Activated CD8-positive, alpha-beta T cell treated with anti-CD3 and anti-CD28 coated beads for 36 hours (primary cell): ENCODE results near the gene NEURL4. TPM values are rescaled to one million over a fixed set of nuclear protein-coding genes. Genes with fewer than 3 reads are reported as not detected.

Experiments used
- ATAC-seq: fragments of 200-7000 bp; cut with Tn5 transposase; one replicate; pipeline ENCODE4 v1.10.0; 2021; ENCODE audit warnings: mild to moderate bottlenecking, moderate library complexity
- CTCF ChIA-PET: fragments of 350-600 bp; sonication (Branson Sonifier 250); formaldehyde crosslinking; loops from one replicate; lab custom pipeline; 2021; ENCODE audit warnings: antibody characterized with exemption; lab: Charles Lee
- POLR2A ChIA-PET: fragments of 350-600 bp; sonication (Branson Sonifier 250); formaldehyde crosslinking; loops from one replicate; lab custom pipeline; 2021; ENCODE audit warnings: antibody characterized with exemption; lab: Charles Lee
- DNase-seq: peaks from one replicate; pipeline ENCODE4 v3.0.0-alpha.2; 2020
- H3K27ac Mint-ChIP-seq: one replicate; pipeline ENCODE4 v1.8.0; 2021; ENCODE audit warnings: mild to moderate bottlenecking, mixed read lengths
- H3K27me3 Mint-ChIP-seq: one replicate; pipeline ENCODE4 v1.8.0; 2021; ENCODE audit warnings: mixed read lengths
- H3K36me3 Mint-ChIP-seq: one replicate; pipeline ENCODE4 v1.8.0; 2021; ENCODE audit warnings: low read depth, mixed read lengths
- H3K4me1 Mint-ChIP-seq: one replicate; pipeline ENCODE4 v1.8.0; 2021; ENCODE audit warnings: low read depth, mixed read lengths
- H3K4me3 Mint-ChIP-seq: one replicate; pipeline ENCODE4 v1.8.0; 2021; ENCODE audit warnings: mild to moderate bottlenecking, moderate library complexity, mixed read lengths
- H3K9me3 Mint-ChIP-seq: one replicate; pipeline ENCODE4 v1.8.0; 2021; ENCODE audit warnings: mixed read lengths
- CTCF ChIP-seq: fragments of 200-600 bp; IDR thresholded peaks from one replicate; pipeline ENCODE4 v1.8.0; 2022; ENCODE audit warnings: antibody characterized with exemption, mild to moderate bottlenecking
- intact Hi-C: fragments of 100-400 bp; cut with micrococcal nuclease; formaldehyde crosslinking; loops from one replicate; pipeline ENCODE4 v1.10.0; 2022
- total RNA-seq, 2 experiments: library from RNA; stranded (reverse); gene quantifications; one replicate each; pipeline ENCODE4 v1.2.3, GENCODE V29; 2021

NEURL4 gene
- total RNA-seq, 2 experiments from 2014 or later, result 36.2 to 40.4 TPM

- no peak for TF ChIP-seq CTCF
- DNase-seq (no peak), ATAC-seq (no peak)
- Mint-ChIP-seq H3K27me3 (peaks cover 14% of the 10 kb centered on the region), H3K9me3 (no peaks in the 10 kb centered on the region), H3K27ac (no peak overlapping the region), H3K4me3 (no peak overlapping the region), H3K36me3 (no peaks in the 10 kb centered on the region), H3K4me1 (peaks cover 3% of the 10 kb centered on the region)
- intact Hi-C loops, result no loop called here
- ChIA-PET POLR2A (interaction anchor here (0.6 to 1.9 kb wide), 2 partner anchors 8 to 397 kb away, joined by 4 to 5 read pairs; partner anchors contain the start of gene SLC2A4), CTCF (no interaction called here)
Observed at GRCh38 chr17:7289256-7290032, 39.7 kb downstream of the NEURL4 start.

DNA sequence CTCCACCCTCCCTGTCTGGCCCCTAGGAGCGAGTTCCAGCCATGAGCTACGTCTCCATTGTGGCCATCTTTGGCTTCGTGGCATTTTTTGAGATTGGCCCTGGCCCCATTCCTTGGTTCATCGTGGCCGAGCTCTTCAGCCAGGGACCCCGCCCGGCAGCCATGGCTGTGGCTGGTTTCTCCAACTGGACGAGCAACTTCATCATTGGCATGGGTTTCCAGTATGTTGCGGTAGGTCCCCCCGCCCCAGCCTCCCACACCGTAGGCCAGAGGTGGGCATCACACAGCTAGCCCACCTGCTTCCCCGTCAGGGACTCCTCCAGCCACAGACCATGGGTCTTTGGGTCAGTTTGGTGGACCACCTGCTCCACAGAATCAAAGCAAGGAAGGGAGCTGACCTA is 43.5 kb downstream of the NEURL4 start:
- Mint-ChIP-seq H3K9me3 (no peaks in the 10 kb centered on the region), H3K36me3 (no peaks in the 10 kb centered on the region)

DNA sequence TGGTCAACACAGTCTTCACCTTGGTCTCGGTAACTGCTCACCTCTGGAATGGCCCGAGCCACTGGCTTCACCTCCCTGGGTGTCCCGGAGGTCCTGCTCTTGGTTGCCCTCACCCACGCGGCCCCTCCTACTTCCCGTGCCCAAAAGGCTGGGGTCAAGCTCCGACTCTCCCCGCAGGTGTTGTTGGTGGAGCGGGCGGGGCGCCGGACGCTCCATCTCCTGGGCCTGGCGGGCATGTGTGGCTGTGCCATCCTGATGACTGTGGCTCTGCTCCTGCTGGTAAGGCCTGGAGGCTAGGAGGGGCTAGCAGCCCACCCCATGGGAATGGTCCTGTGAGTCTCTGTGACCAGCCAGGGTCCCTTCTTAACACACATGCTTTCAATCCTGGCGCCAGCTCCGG is 44.2 kb downstream of the NEURL4 start:
- H3K27me3 Mint-ChIP-seq, result peaks cover 19% of the 10 kb centered on the region
- intact Hi-C loops, result no loop called here
- peaks cover 19% of the 10 kb centered on the region for H3K4me1 Mint-ChIP-seq
- ATAC-seq (no peak), DNase-seq (no peak)
- ChIA-PET POLR2A (interaction anchor here (1.3 to 1.9 kb wide), 2 partner anchors 12 to 28 kb away, joined by 5 to 11 read pairs; no protein-coding TSS in a partner anchor), CTCF (interaction anchor here (10.3 kb wide), 1 partner anchor 13 kb away, joined by 144 read pairs; no protein-coding TSS in a partner anchor)
- TF ChIP-seq CTCF, result no peak
- H3K27ac Mint-ChIP-seq, result no peak overlapping the region
- no peaks in the 10 kb centered on the region for H3K9me3 Mint-ChIP-seq
- no peak overlapping the region for H3K4me3 Mint-ChIP-seq
- H3K36me3 Mint-ChIP-seq, result no peaks in the 10 kb centered on the region

More for the DNA sequence above, 43.5 kb downstream of the NEURL4 start:
- no peak for TF ChIP-seq CTCF
- Mint-ChIP-seq H3K4me3 (no peak overlapping the region), H3K27me3 (peaks cover 19% of the 10 kb centered on the region), H3K4me1 (peaks cover 18% of the 10 kb centered on the region), H3K27ac (no peak overlapping the region)
- ChIA-PET POLR2A (interaction anchor here (0.5 to 1.9 kb wide), 2 partner anchors 11 to 29 kb away, joined by 3 to 11 read pairs; partner anchors contain the start of gene GPS2), CTCF (interaction anchor here (10.3 kb wide), 1 partner anchor 12 kb away, joined by 144 read pairs; no protein-coding TSS in a partner anchor)
- intact Hi-C loops, result no loop called here
- ATAC-seq, result no peak
- DNase-seq, result no peak

- H3K36me3 Mint-ChIP-seq, result no peaks in the 10 kb centered on the region
- H3K9me3 Mint-ChIP-seq, result no peaks in the 10 kb centered on the region
- CTCF ChIA-PET, result interaction anchor here (1.0 to 10.3 kb wide), 2 partner anchors 15 to 277 kb away, joined by 3 to 144 read pairs; no protein-coding TSS in a partner anchor
- DNase-seq (no peak), ATAC-seq (no peak)
- TF ChIP-seq CTCF, result no peak
- POLR2A ChIA-PET, result interaction anchor here (0.9 to 1.3 kb wide), 3 partner anchors 12 to 46 kb away, joined by 3 to 5 read pairs (median 5); no protein-coding TSS in a partner anchor
- H3K4me3 Mint-ChIP-seq, result no peak overlapping the region
- no peak overlapping the region for H3K27ac Mint-ChIP-seq
- intact Hi-C loops, result no loop called here
- peaks cover 19% of the 10 kb centered on the region for H3K27me3 Mint-ChIP-seq
- H3K4me1 Mint-ChIP-seq, result peaks cover 19% of the 10 kb centered on the region
Observed at GRCh38 chr17:7283471-7284216, 45.5 kb downstream of the NEURL4 start.
